K562 (cell line): ENCODE data around the gene NRCAM. TPM values are rescaled to one million over a fixed set of nuclear protein-coding genes. Genes with fewer than 3 reads are reported as not detected.

Source experiments
- ATAC-seq: fragments of 200-7000 bp; cut with Tn5 transposase; 3 replicates; pipeline ENCODE4 v1.9.1; 2020; ENCODE audit warnings: moderate library complexity
- BruUV-seq: library from RNA; stranded (reverse); fragments of 400-500 nt; replicated peaks from 2 replicates; lab custom pipeline; 2021; lab: Mats Ljungman, UMichigan
- CTCF ChIA-PET: fragments of 300-600 bp; formaldehyde crosslinking; extraction: SDS; loops from one replicate; lab custom pipeline; 2021; ENCODE audit warnings: low intra/inter-chr PET ratio; lab: Yijun Ruan, JAX
- POLR2A ChIA-PET: fragments of 300-600, 350-650 bp; sonication (Branson Sonifier 250); formaldehyde crosslinking; extraction: SDS; loops from one replicate; lab custom pipeline; 2021; ENCODE audit warnings: antibody characterized with exemption, inconsistent platforms; lab: Yijun Ruan, JAX
- DNase-seq, 4 experiments: peaks; one replicate each; pipeline versions ENCODE4 v3.0.0 to v3.0.0-alpha.2; 2011 to 2018; ENCODE audit warnings: low spot score in 3 of 4, mixed read lengths in 3 of 4; ENCODE audit errors: extremely low read depth in 1 of 4
- FAIRE-seq: peaks from 2 replicates; lab custom pipeline; 2011; peaks lifted over from hg19 to GRCh38; lab: Jason Lieb, UNC
- H2AFZ ChIP-seq: 2 replicates; pipeline ENCODE4 v1.6.0; 2011; ENCODE audit warnings: low read depth, low read length, control low read depth, inconsistent platforms
- H3K27ac ChIP-seq: fragments of 200-600 bp; 3 replicates; pipeline ENCODE4 v1.8.0; 2011; ENCODE audit warnings: low read depth, mild to moderate bottlenecking, control low read depth, inconsistent platforms, low read length, moderate library complexity, mixed read lengths; ENCODE audit errors: extremely low read depth
- H3K27me3 ChIP-seq, 2 experiments: fragments of 300-600 bp in 1 of 2; 2 replicates in 1 of 2; 3 replicates in 1 of 2; pipeline versions ENCODE4 v1.6.0 to v1.8.0; 2011; ENCODE audit warnings: inconsistent platforms in 2 of 2, low read length in 2 of 2, mild to moderate bottlenecking in 1 of 2, mixed read lengths in 1 of 2, moderate library complexity in 1 of 2; ENCODE audit not compliant: control insufficient read depth in 2 of 2, insufficient read depth in 2 of 2
- H3K36me3 ChIP-seq: fragments of 300-600 bp; 3 replicates; pipeline ENCODE4 v1.8.0; 2011; ENCODE audit warnings: mild to moderate bottlenecking, low read length, inconsistent platforms; ENCODE audit not compliant: control insufficient read depth, insufficient read depth
- H3K4me1 ChIP-seq, 2 experiments: fragments of 200-600 bp in 1 of 2; replicated peaks in 1 of 2; 2 replicates in 1 of 2; 3 replicates in 1 of 2; pipeline versions ENCODE4 v1.5.1 to v1.8.0; 2011; ENCODE audit warnings: inconsistent platforms in 2 of 2, low read length in 2 of 2, mild to moderate bottlenecking in 1 of 2, mixed read lengths in 1 of 2, moderate library complexity in 1 of 2; ENCODE audit not compliant: control insufficient read depth in 2 of 2, insufficient read depth in 2 of 2
- H3K4me2 ChIP-seq: 2 replicates; pipeline ENCODE4 v1.6.1; 2011; ENCODE audit warnings: low read length, control low read depth, inconsistent platforms, mixed read lengths; ENCODE audit not compliant: insufficient read depth
- H3K4me3 ChIP-seq: fragments of 200-600 bp; sonication (generic), shearing (Covaris generic); 2 replicates; pipeline ENCODE4 v1.5.1; 2016; ENCODE audit warnings: control low read depth, inconsistent platforms
- H3K79me2 ChIP-seq: fragments of 200-600 bp; 3 replicates; pipeline ENCODE4 v1.8.0; 2011; ENCODE audit warnings: low read length, inconsistent platforms; ENCODE audit not compliant: control insufficient read depth, insufficient read depth
- H3K9ac ChIP-seq, 2 experiments: 2 replicates each; pipeline versions ENCODE4 v1.6.0 to v1.6.1; 2011; ENCODE audit warnings: low read depth in 2 of 2, low read length in 2 of 2, control low read depth in 1 of 2, inconsistent platforms in 1 of 2, mild to moderate bottlenecking in 1 of 2, mixed read lengths in 1 of 2; ENCODE audit not compliant: insufficient read depth in 1 of 2
- H3K9me1 ChIP-seq: one replicate; pipeline ENCODE4 v1.6.0; 2011; ENCODE audit warnings: inconsistent platforms, mild to moderate bottlenecking, low read length, moderate library complexity; ENCODE audit not compliant: control insufficient read depth, insufficient read depth
- H3K9me3 ChIP-seq: replicated peaks from 2 replicates; pipeline ENCODE4 v1.5.1; 2011; ENCODE audit warnings: low read depth, low read length, inconsistent platforms; ENCODE audit not compliant: control insufficient read depth, insufficient read depth
- H4K20me1 ChIP-seq: replicated peaks from 2 replicates; pipeline ENCODE4 v1.6.1; 2011; ENCODE audit warnings: low read length, inconsistent platforms, mixed read lengths; ENCODE audit not compliant: control insufficient read depth, insufficient read depth
- BRD9 ChIP-seq: fragments of 450-650 bp; IDR thresholded peaks from 2 replicates; pipeline ENCODE4 v1.6.1; 2018; ENCODE audit warnings: low read depth; ENCODE audit not compliant: partially characterized antibody
- CHD1 ChIP-seq: fragments of 200-600 bp; sonication (generic); IDR thresholded peaks from one replicate; pipeline ENCODE4 v1.6.1; 2012; ENCODE audit warnings: mild to moderate bottlenecking, moderate library complexity, low read length, inconsistent platforms
- CREB3L1 ChIP-seq: fragments of 450-650 bp; IDR thresholded peaks from 2 replicates; pipeline ENCODE4 v1.6.1; 2014; ENCODE audit warnings: low read depth, mild to moderate bottlenecking, moderate library complexity, borderline replicate concordance
- GABPA ChIP-seq: fragments of 200-800 bp; sonication (Bioruptor generic); conservative IDR thresholded peaks from 2 replicates; pipeline ENCODE4 v1.6.1; 2016; ENCODE audit warnings: low read depth, missing genetic modification characterization, missing compliant biosample characterization
- GABPB2 ChIP-seq: fragments of 250-450 bp; sonication (Bioruptor Pico); conservative IDR thresholded peaks from 2 replicates; pipeline ENCODE4 v1.5.1; 2021; ENCODE audit warnings: mild to moderate bottlenecking
- POLR2A ChIP-seq: fragments of 450-650 bp; conservative IDR thresholded peaks from 2 replicates; pipeline ENCODE4 v1.6.1; 2016
- RERE ChIP-seq: sonication (generic); formaldehyde crosslinking; IDR thresholded peaks from 2 replicates; pipeline ENCODE4 v1.8.0; 2023; ENCODE audit warnings: missing genetic modification reagents, mild to moderate bottlenecking, borderline replicate concordance
- TEAD1 ChIP-seq, 2 experiments: fragments of 450-650 bp in 1 of 2; sonication (generic) in 1 of 2; formaldehyde crosslinking; IDR thresholded peaks; 2 replicates each; pipeline versions ENCODE4 v1.4.0 to v1.8.0; 2020 to 2022; ENCODE audit warnings: mild to moderate bottlenecking in 2 of 2, missing genetic modification reagents in 1 of 2
- VEZF1 ChIP-seq: fragments of 200-800 bp; sonication (Bioruptor generic); IDR thresholded peaks from 2 replicates; pipeline ENCODE4 v1.6.1; 2017; ENCODE audit warnings: missing genetic modification characterization, missing compliant biosample characterization
- ZNF124 ChIP-seq: sonication (generic); formaldehyde crosslinking; IDR thresholded peaks from 2 replicates; pipeline ENCODE4 v1.8.1; 2022; ENCODE audit warnings: missing genetic modification reagents
- WGBS: fragments of 100-300 bp; shearing (Covaris generic); methylation state at CpG from one replicate; pipeline ENCODE4 v1.1.6; 2016; ENCODE audit warnings: low coverage, mixed read lengths; ENCODE audit not compliant: insufficient coverage; ENCODE audit errors: missing lambda C conversion rate; 5-methylcytosine and 5-hydroxymethylcytosine counted together
- in situ Hi-C: fragments of 300-500 bp; cut with MboI; formaldehyde crosslinking; loops from 4 replicates; pipeline ENCODE4 v1.15.0; 2018; ENCODE audit warnings: inconsistent platforms, mixed read lengths
- intact Hi-C: fragments of 100-400 bp; cut with micrococcal nuclease; formaldehyde crosslinking; loops from 2 replicates; pipeline ENCODE4 v1.14.2; 2022
- polyA plus RNA-seq, 8 experiments: library from polyadenylated mRNA; depleted of rRNA in 4 of 8; stranded (reverse) in 5 of 8; unstranded in 3 of 8; fragments of >200 nt; fragmentation: Nextera tagmentation in 2 of 8; fragmentation: Illumina TruSeq in 1 of 8; extraction: Ambion mirVana in 2 of 8; extraction: Trizol in 1 of 8; gene quantifications; 2 replicates each; pipeline versions ENCODE4 v1.2.1 to v1.2.3, GENCODE V29; 2011 to 2014; ENCODE audit warnings: inconsistent platforms in 1 of 8, missing spikeins in 1 of 8
- total RNA-seq, 7 experiments: library from RNA; depleted of rRNA in 6 of 7; stranded (reverse); fragments of >200 nt in 6 of 7; fragmentation: Illumina TruSeq in 2 of 7; extraction: Trizol in 2 of 7; gene quantifications; 2 replicates each; pipeline versions ENCODE4 v1.2.1 to v1.2.3, GENCODE V29; 2011 to 2021; ENCODE audit warnings: low replicate concordance in 1 of 7

NRCAM gene
- total and polyA plus RNA-seq, 9 of the 15 experiments (the other 6 are each of a cell fraction or from before 2014, with no cell fraction given) = 0.03 to 0.54 (median 0.12) TPM; not detected in 1

GRCh38 chr7:108249453-108249852 lies 206.8 kb downstream of the NRCAM start (continued):
- TF ChIP-seq GABPA = no peak

GRCh38 chr7:108248821-108249220 lies 207.4 kb downstream of the NRCAM start:
- no peak overlapping the region for H3K9ac ChIP-seq
- no peaks in the 10 kb centered on the region for H3K36me3 ChIP-seq
- BruUV-seq = no TSS peak
- no peaks in the 10 kb centered on the region; the same call in 1 of the 2 replicates for H3K9me3 ChIP-seq
- no peak overlapping the region for H3K4me2 ChIP-seq
- H3K9me1 ChIP-seq = no peaks in the 10 kb centered on the region
- no peak overlapping the region for H3K27ac ChIP-seq
- ATAC-seq (no peak), FAIRE-seq (no peak), DNase-seq (no peak)
- in situ Hi-C loops = no loop called here
- WGBS = 64% methylated on average over 4 of the region's 4 CpGs
- ChIA-PET CTCF (no interaction called here), POLR2A (no interaction called here)
- no peak overlapping the region for H2AFZ ChIP-seq
- H3K79me2 ChIP-seq = no peaks in the 10 kb centered on the region
- no peaks in the 10 kb centered on the region for H4K20me1 ChIP-seq
- peaks cover 11 to 46% of the 10 kb centered on the region in 2 experiments for H3K4me1 ChIP-seq
- no peak overlapping the region for H3K4me3 ChIP-seq
- intact Hi-C loops = no loop called here
- H3K27me3 ChIP-seq = no peaks in the 10 kb centered on the region
- TF ChIP-seq CHD1 = no peak
- TF ChIP-seq ZNF124 (CRISPR knock-in tag) = no peak
- no peak for TF ChIP-seq VEZF1 (CRISPR knock-in tag)
- no peak for TF ChIP-seq TEAD1 (CRISPR knock-in tag; IDR thresholded peaks at IDR 0.05)
- TF ChIP-seq RERE = no peak
- TF ChIP-seq GABPB2 (CRISPR knock-in tag) = no peak
- no peak for TF ChIP-seq CREB3L1
- TF ChIP-seq BRD9 = no peak
- no peak for TF ChIP-seq POLR2A
